B cell (primary cell): Measurements from ENCODE around the gene DIRAS1.

Experiments
- CTCF ChIP-seq: fragments of 200-600 bp; IDR thresholded peaks from one replicate; pipeline ENCODE4 v1.8.0; 2022; ENCODE audit warnings: antibody characterized with exemption, mild to moderate bottlenecking
- EZH2 ChIP-seq: IDR thresholded peaks from 2 replicates; pipeline ENCODE4 v1.6.1; 2012; ENCODE audit warnings: borderline replicate concordance, low read depth, mild to moderate bottlenecking, moderate library complexity, low read length; ENCODE audit not compliant: insufficient read depth, poor library complexity, severe bottlenecking

DNA sequence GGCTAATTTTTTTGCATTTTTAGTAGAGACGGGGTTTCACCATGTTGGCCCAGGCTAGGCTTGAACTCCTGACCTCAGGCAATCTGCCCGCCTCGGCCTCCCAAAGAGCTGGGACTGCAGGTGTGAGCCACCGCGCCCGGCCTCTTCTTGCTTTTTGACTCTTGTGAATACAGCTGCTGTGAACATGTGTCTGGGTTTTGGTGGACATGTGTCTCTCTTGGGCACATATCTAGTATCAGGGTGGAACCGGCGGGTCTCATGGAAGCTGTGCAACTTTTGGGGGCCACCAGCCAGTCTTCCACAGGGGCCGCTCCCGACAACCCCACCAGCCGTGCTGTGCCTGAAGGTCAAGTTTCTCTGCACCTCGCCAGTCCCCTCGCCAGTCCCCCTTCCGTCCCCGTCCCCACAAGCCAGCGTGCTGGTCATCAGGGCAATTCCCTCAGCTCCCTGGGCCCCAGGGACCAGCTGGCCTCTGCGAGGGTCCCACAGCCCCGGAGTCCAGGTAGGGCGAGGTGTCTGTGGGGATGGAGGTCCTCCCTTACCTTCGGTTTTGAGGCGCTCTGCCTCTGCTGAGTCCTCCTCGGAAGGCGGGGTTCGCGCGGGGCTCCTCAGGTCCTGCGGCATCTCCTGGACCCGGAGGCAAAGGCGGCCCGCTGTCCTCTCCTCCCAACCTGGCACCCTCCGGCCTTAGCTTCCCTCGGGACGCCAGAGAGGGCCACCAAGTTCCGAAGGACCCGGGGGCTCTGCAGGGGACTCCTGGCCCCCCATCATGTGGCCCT, 45.6 kb upstream of the DIRAS1 start:
- TF ChIP-seq CTCF (no peak), EZH2 (no peak)
